Right ventricle myocardium inferior (tissue), 1 donor: Measurements from ENCODE around the gene GPRIN3. TPM values are rescaled to one million over a fixed set of nuclear protein-coding genes. Genes with fewer than 3 reads are reported as not detected.

Source experiments
- ATAC-seq: fragments of 200-7000 bp; cut with Tn5 transposase; one replicate; pipeline ENCODE4 v1.9.1; 2020; ENCODE audit warnings: mild to moderate bottlenecking, moderate library complexity
- DNase-seq: peaks from one replicate; pipeline ENCODE4 v3.0.0; 2021; ENCODE audit errors: missing footprints
- intact Hi-C: fragments of 100-400 bp; cut with DNase I; formaldehyde crosslinking; loops from one replicate; pipeline ENCODE4 v1.11.0; 2022
- total RNA-seq: library from RNA; stranded (reverse); fragmentation: NEBNext Ultra II Directional; extraction: Animal tissue kit (Norgen Biotek cat#: 25700); gene quantifications from one replicate; pipeline ENCODE4 v1.2.1, GENCODE V29; 2021
- donor health status: DM: no; HTN: yes; CAD: no; lungs with severe emphysema.

GPRIN3 gene
- total RNA-seq, 1 donor from 2014 or later = 5.9 TPM

- intact Hi-C loops = no loop called here
- DNase-seq (no peak), ATAC-seq (no peak)
These were observed 59.6 kb downstream of the GPRIN3 start for GRCh38 chr4:89247951-89248350.

GRCh38 chr4:89245459-89245858 lies 62.1 kb downstream of the GPRIN3 start:
- DNase-seq (no peak), ATAC-seq (peak; percentile 28)
- intact Hi-C loops = no loop called here

GRCh38 chr4:89243733-89244252 lies 63.8 kb downstream of the GPRIN3 start:
- intact Hi-C loops = loop anchor here (5.0 kb wide), 1 partner anchor 64 kb away; the partner anchor contains the start of gene GPRIN3
- ATAC-seq (no peak), DNase-seq (no peak)

- DNase-seq (no peak), ATAC-seq (peak; percentile 72)
- intact Hi-C loops = loop anchor here (5.0 kb wide), 1 partner anchor 64 kb away; the partner anchor contains the start of gene GPRIN3
These were observed 64.5 kb downstream of the GPRIN3 start for GRCh38 chr4:89242864-89243732.

GRCh38 chr4:89242216-89242615 lies 65.4 kb downstream of the GPRIN3 start:
- ATAC-seq (no peak), DNase-seq (no peak)
- intact Hi-C loops = loop anchor here (5.0 kb wide), 1 partner anchor 65 kb away; the partner anchor contains the start of gene GPRIN3

- intact Hi-C loops = no loop called here
- ATAC-seq (no peak), DNase-seq (no peak)
These were observed 77.3 kb downstream of the GPRIN3 start for GRCh38 chr4:89230271-89230670.

- intact Hi-C loops = loop anchor here (1.0 to 10.0 kb wide), 3 partner anchors 75 to 668 kb away; partner anchors contain the start of gene MMRN1
- no peak for DNase-seq
- peak; percentile 92 for ATAC-seq
These were observed 80.7 kb downstream of the GPRIN3 start for GRCh38 chr4:89226665-89227574.

GRCh38 chr4:89222170-89222569 lies 85.4 kb downstream of the GPRIN3 start:
- DNase-seq (no peak), ATAC-seq (no peak)

GRCh38 chr4:89221167-89221867 lies 86.3 kb downstream of the GPRIN3 start:
- intact Hi-C loops = loop anchor here (10.0 kb wide), 1 partner anchor 673 kb away; the partner anchor contains the start of gene MMRN1
- ATAC-seq = no peak
- no peak for DNase-seq

More at GRCh38 chr4:89222170-89222569, 85.4 kb downstream of the GPRIN3 start:
- intact Hi-C loops = loop anchor here (10.0 kb wide), 1 partner anchor 673 kb away; the partner anchor contains the start of gene MMRN1

GRCh38 chr4:89218587-89218986 lies 89.0 kb downstream of the GPRIN3 start:
- DNase-seq (no peak), ATAC-seq (no peak)
- intact Hi-C loops = no loop called here

- DNase-seq (no peak), ATAC-seq (no peak)
- intact Hi-C loops = no loop called here
These were observed 90.0 kb downstream of the GPRIN3 start for GRCh38 chr4:89217604-89218003.

GRCh38 chr4:89216866-89217265 lies 90.7 kb downstream of the GPRIN3 start:
- intact Hi-C loops = no loop called here
- no peak for DNase-seq
- ATAC-seq = no peak

- intact Hi-C loops = no loop called here
- ATAC-seq = no peak
- no peak for DNase-seq
These were observed 91.2 kb downstream of the GPRIN3 start for GRCh38 chr4:89216422-89216821.

- intact Hi-C loops = no loop called here
- DNase-seq = no peak
These were observed 91.9 kb downstream of the GPRIN3 start for GRCh38 chr4:89215736-89216135.

GRCh38 chr4:89214308-89214707 lies 93.3 kb downstream of the GPRIN3 start:
- DNase-seq = no peak
- ATAC-seq = no peak
- intact Hi-C loops = no loop called here

More at GRCh38 chr4:89215736-89216135, 91.9 kb downstream of the GPRIN3 start:
- ATAC-seq = no peak

GRCh38 chr4:89213382-89213701 lies 94.3 kb downstream of the GPRIN3 start:
- DNase-seq (no peak), ATAC-seq (no peak)
- intact Hi-C loops = no loop called here

GRCh38 chr4:89212666-89213381 lies 94.8 kb downstream of the GPRIN3 start:
- no peak for ATAC-seq
- intact Hi-C loops = no loop called here
- no peak for DNase-seq

- intact Hi-C loops = no loop called here
- DNase-seq = no peak
- ATAC-seq = no peak
These were observed 103.0 kb downstream of the GPRIN3 start for GRCh38 chr4:89204624-89205023.
